K562 treated with DMSO at 1 percent for 24 hours (cell line): Measurements from ENCODE around the gene TMX4. TPM values are rescaled to one million over a fixed set of nuclear protein-coding genes. Genes with fewer than 3 reads are reported as not detected.

Source experiments
- total RNA-seq: library from RNA; unstranded; fragments of 300-600 nt; gene quantifications from 2 replicates; pipeline ENCODE4 v1.2.3, GENCODE V29; 2022; ENCODE audit warnings: low read depth; ENCODE audit not compliant: insufficient read depth

The TMX4 gene
- 10.5 and 10.7 TPM in 2 replicates for total RNA-seq

GRCh38 chr20:8019246-8019997, at the start of gene TMX4:
Gene TMX4 (minus strand): TSS chr20:8019761. CDS start chr20:8019613, 148 bp downstream.

DNA sequence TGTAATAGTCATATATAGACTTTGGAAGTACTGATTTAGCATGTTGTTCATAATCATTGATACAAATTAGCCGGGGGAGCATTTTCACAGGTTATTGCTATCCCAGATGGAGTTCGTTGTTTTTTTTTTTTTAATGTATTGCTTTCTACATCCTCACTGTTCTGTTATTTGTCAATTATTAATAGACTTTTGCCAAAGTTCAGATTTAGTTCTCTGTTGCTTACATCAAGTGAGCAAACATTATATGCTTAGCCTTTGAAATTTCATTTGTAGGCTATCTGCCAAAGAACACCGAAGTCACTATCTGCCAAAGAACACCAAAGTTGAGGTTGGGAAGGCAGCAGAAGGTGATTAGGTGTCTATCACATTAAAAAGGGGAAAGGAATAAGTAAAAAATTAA, 79.2 kb downstream of the TMX4 start, which contains the start of gene HAO1:
Gene HAO1, minus strand, starts transcription at position 118 of the 400 bp plus-strand sequence. Its CDS starts 36 bp downstream, at position 82.

Other genes starting within 250 kb of the TMX4 start
- not detected in 2 replicates for gene HAO1, start 79.3 kb downstream of the TMX4 start, total RNA-seq
- gene PLCB1, start 112.5 kb upstream of the TMX4 start, total RNA-seq, result 1.6 and 2.8 TPM in 2 replicates